Spinal cord (tissue), 10 donors: ENCODE data around the gene ABCC3. TPM values are rescaled to one million over a fixed set of nuclear protein-coding genes. Genes with fewer than 3 reads are reported as not detected.
"Not testable (repeated sequence)": the region's sequence is repeated elsewhere in the genome, so short reads cannot be mapped to it uniquely, and the experiment has no call there.

Experiments used
- DNase-seq, 6 donors: peaks; one replicate each; pipeline versions ENCODE4 v3.0.0 to v3.0.0-alpha.2; 2013 to 2015; ENCODE audit warnings: low spot score in 6 of 6, low read depth in 4 of 6
- H3K27ac ChIP-seq: one replicate; pipeline ENCODE4 v1.5.1; 2013; ENCODE audit warnings: low read depth, low read length, control low read depth
- H3K27me3 ChIP-seq: one replicate; pipeline ENCODE4 v1.6.1; 2013; ENCODE audit warnings: low read length; ENCODE audit not compliant: control insufficient read depth, insufficient read depth
- H3K36me3 ChIP-seq: one replicate; pipeline ENCODE4 v1.6.1; 2013; ENCODE audit warnings: low read length; ENCODE audit not compliant: control insufficient read depth, insufficient read depth
- H3K4me1 ChIP-seq: one replicate; pipeline ENCODE4 v1.6.1; 2013; ENCODE audit warnings: low read length; ENCODE audit not compliant: control insufficient read depth, insufficient read depth
- H3K4me3 ChIP-seq: one replicate; pipeline ENCODE4 v1.5.1; 2013; ENCODE audit warnings: low read depth, low read length, control low read depth
- H3K9me3 ChIP-seq: one replicate; pipeline ENCODE4 v1.6.1; 2013; ENCODE audit warnings: low read length; ENCODE audit not compliant: control insufficient read depth, insufficient read depth
- WGBS: methylation state at CpG from one replicate; pipeline ENCODE4 v1.1.5; 2013; ENCODE audit warnings: missing lambda C conversion rate; ENCODE audit not compliant: insufficient coverage; 5-methylcytosine and 5-hydroxymethylcytosine counted together
- polyA plus RNA-seq, 2 donors: library from polyadenylated mRNA; unstranded; fragments of 120-200 nt; gene quantifications; one replicate each; pipeline ENCODE4 v1.2.1, GENCODE V29; 2013; ENCODE audit not compliant: insufficient read length in 2 of 2
- total RNA-seq, 2 donors: library from RNA; depleted of rRNA in 1 of 2; stranded (reverse); fragments of 120-200 nt in 1 of 2; fragments of >200 nt in 1 of 2; gene quantifications; one replicate each; pipeline versions ENCODE4 v1.2.3 to v1.2.4, GENCODE V29; 2013 to 2014
- donor health status: healthy.

Gene ABCC3
- total and polyA plus RNA-seq, 4 donors, result 0.17 to 1.2 (median 0.61) TPM

DNA sequence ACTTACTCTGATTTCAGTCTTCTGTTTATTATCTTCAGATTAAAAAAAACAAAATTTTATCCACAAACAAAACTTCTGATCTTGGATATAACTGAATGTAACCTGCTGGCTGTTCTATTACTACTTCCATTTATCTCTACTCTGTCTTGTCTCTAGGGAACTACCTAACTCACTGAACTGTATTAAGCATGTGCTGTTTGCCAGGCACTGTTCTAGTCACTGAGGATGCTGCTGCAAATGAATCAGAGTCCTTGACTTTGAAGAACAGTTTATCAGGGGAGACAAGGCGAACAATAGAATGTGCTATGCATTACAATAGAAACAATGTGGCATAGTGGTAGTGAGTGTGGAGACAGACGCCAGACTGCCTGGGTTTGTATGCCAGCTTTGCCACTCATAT is 75.3 kb downstream of the ABCC3 start:
- no peak for DNase-seq
- H3K27ac ChIP-seq, result no peak overlapping the region
- peaks cover 20% of the 10 kb centered on the region for H3K4me1 ChIP-seq
- 89% methylated on average over 1 of the region's 2 CpGs for WGBS
- no peaks in the 10 kb centered on the region for H3K27me3 ChIP-seq
- H3K36me3 ChIP-seq, result no peaks in the 10 kb centered on the region
- no peaks in the 10 kb centered on the region for H3K9me3 ChIP-seq
- H3K4me3 ChIP-seq, result no peak overlapping the region

DNA sequence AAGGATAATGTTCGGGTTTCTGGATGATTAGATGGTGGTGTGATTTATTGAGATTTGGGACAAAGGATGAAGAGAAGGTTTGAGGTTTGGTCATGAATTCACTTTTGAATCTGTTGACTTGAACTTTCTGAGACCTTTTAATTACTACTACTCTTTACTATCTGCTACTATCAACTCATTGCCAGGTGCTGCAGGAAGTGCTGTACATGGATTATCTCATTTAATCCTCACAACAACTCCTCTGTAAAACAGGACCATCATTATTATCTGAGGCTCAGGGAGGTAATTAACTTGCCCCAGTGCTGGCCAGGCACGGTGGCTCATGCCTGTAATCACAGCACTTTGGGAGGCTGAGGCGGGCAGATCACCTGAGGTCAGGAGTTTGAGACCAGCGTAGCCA is 76.0 kb downstream of the ABCC3 start:
- Histone ChIP-seq H3K9me3 (no peaks in the 10 kb centered on the region), H3K4me1 (peaks cover 20% of the 10 kb centered on the region), H3K36me3 (no peaks in the 10 kb centered on the region), H3K27ac (no peak overlapping the region), H3K27me3 (no peaks in the 10 kb centered on the region), H3K4me3 (no peak overlapping the region)
- 88% methylated on average over 3 of the region's 4 CpGs for WGBS
- no peak for DNase-seq

DNA sequence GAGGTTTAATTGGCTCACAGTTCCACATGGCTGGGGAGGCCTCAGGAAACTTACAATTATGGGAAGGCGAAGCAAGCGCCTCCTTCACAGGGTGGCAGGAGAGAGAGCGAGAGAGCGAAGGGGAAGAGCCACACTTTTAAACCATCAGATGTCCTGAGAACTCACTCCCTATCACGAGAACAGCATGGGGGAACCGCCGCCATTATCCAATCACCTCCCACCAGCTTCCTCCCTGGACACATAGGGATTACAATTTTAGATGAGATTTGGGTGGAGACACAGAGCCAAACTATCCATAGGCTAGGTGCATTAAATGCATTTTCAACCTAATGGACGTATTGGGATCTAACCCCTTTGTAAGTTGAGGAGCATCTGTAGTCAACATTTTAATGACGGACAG is 78.0 kb downstream of the ABCC3 start:
- H3K27ac ChIP-seq, result no peak overlapping the region
- peaks cover 8% of the 10 kb centered on the region for H3K4me1 ChIP-seq
- H3K4me3 ChIP-seq, result no peak overlapping the region
- H3K9me3 ChIP-seq, result no peaks in the 10 kb centered on the region
- DNase-seq, result no peak
- no peaks in the 10 kb centered on the region for H3K27me3 ChIP-seq
- H3K36me3 ChIP-seq, result no peaks in the 10 kb centered on the region
- WGBS, result 97% methylated on average over 6 of the region's 9 CpGs

DNA sequence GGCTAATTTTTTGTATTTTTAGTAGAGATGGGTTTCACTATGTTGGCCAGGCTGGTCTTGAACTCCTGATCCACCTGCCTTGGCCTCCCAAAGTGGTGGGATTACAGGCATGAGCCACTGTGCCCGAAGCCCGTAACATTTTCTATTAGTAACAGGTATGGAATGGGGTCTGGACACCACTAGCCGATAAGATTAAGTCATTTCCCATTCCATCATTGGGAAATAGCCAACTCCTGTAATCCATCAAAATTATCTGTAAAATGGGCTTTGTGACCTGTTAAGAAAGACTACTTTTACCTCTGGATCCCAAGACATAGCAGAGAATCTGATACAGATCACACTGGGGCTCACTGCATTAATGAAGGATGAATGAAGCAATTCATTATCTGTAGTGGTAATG is 80.8 kb downstream of the ABCC3 start:
- Histone ChIP-seq H3K4me1 (peaks cover 5% of the 10 kb centered on the region), H3K9me3 (no peaks in the 10 kb centered on the region), H3K4me3 (no peak overlapping the region), H3K27ac (no peak overlapping the region), H3K27me3 (no peaks in the 10 kb centered on the region), H3K36me3 (no peaks in the 10 kb centered on the region)
- DNase-seq, result no peak
- no CpG with 5 or more reads among the region's 3 CpGs for WGBS

DNA sequence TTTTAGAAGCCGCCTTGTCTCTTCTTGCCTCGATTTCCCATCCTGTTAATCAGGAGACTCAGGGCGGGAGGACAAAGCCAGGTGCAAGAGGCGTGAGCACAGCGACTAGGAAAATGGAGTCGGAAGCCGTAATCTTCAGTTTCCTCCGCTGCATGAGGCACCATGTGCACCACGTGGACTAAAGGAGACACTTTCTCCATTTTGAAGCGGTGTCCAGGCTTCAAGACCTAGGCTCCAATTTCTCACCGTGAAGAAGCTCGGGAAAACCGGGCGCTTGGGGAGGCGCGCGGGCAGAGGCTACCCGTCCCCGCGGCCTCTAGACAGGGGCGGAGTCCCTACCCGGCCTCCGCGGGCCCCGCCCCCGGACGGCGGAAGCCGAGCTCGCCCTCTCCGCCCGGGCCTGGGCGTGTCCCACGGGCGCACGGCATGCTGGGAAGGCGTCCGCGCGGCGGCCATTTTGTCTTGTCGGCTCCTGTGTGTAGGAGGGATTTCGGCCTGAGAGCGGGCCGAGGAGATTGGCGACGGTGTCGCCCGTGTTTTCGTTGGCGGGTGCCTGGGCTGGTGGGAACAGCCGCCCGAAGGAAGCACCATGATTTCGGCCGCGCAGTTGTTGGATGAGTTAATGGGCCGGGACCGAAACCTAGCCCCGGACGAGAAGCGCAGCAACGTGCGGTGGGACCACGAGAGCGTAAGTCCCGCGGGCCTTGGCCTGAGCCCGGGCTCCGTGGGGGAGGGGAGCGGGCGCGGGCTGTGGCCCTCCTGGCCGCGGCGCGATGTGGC is 84.7 kb downstream of the ABCC3 start, which contains the start of gene LUC7L3:
Gene LUC7L3 (plus strand): TSS at position 460 of the 780 bp plus-strand sequence. CDS start 130 bp downstream, at position 590.
- H3K9me3 ChIP-seq, result no peaks in the 10 kb centered on the region
- H3K4me3 ChIP-seq, result peak within 1 kb of the TSS; percentile 89
- 1% methylated on average over 76 of the region's 76 CpGs for WGBS
- H3K27ac ChIP-seq, result peak within 1 kb of the TSS; percentile 99
- peaks cover 3% of the 10 kb centered on the region for H3K36me3 ChIP-seq
- peaks cover 20% of the 10 kb centered on the region for H3K4me1 ChIP-seq
- peak; percentile 87 to 98 (median 92) for DNase-seq
- no peaks in the 10 kb centered on the region for H3K27me3 ChIP-seq

DNA sequence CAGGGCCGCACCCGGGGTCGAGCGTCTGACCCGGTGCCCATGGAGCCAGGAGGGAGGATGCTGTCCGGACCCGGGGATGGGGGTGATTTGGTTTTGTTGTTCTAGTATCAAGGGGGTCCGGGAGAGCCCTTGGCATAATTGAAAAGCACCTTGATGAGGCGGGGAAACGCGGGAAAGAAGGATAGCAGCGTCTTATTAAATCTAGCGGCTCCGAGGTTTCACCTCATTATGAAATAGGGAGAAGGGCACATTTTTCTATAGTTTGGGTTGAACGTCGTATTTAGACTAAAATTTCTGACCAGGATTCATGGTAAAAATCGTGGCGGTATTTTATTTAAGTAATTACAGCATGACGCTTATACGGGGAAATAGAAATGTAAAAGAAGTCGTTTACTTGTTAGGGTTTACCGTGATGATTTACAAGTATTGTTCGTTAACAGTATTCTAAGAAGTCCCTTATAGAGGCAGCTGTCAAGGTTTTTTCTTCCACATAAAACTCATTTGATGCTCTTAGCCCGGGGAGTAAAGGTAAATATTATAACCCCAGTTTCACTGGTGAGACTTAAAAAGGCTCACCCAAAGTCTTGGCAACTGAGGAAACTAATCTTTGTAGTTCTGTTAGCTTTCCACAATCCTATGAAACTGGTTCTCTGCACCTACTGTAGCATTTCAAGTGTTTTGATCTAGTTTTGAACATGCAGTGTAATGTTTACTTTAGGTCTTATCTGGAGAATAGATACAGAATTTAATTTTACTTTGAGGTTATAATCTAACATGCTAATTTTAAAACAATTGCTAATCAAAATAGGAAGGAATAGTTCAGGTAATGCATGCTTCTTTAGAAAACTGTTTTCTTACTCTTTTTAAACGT is 85.5 kb downstream of the ABCC3 start:
- Histone ChIP-seq H3K27me3 (no peaks in the 10 kb centered on the region), H3K36me3 (peaks cover 9% of the 10 kb centered on the region), H3K4me3 (peak overlapping the region; percentile 89), H3K4me1 (peaks cover 20% of the 10 kb centered on the region), H3K9me3 (no peaks in the 10 kb centered on the region), H3K27ac (peak overlapping the region; percentile 99)
- WGBS, result 0% methylated on average over 19 of the region's 25 CpGs
- peak in 2 of 6 donors; percentile 11 to 17 for DNase-seq

DNA sequence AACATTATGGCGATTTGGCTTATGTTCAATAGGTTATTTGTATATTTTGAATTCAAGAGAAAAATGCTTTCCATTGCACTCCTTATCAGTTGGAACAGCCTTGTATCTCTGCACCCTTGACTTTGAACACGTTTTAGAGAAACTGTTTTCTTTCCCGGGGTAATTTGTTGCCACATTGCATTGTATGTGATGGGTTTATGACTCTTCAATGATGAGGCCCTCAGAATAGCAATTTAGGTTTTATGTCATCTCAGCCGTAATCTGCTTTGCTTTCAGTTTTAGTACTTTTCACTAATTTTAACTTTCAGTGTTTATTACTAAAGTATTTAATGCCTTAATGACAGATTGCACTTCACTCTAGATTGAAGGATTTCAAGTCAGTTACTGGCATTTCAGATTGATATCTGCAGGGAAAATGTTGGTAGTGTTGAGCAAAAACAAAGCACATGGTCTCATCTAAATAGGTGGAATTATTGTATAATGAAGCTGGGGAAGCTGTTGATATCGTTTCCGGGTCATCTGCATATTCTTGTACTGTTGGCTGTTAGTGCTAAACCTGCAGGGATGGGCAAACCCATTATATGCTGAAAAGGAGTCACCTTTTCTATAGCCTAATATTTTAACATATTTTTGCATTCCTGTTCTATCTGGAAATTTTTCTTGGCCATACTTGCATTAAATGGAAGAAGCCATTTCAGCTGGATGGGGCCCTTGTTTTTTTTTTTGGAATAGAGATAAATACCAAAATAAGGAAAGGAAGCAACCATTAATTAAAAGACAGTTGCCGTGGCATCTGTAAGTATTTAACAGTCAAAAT is 86.7 kb downstream of the ABCC3 start:
- H3K27me3 ChIP-seq, result no peaks in the 10 kb centered on the region
- peaks cover 9% of the 10 kb centered on the region for H3K36me3 ChIP-seq
- H3K9me3 ChIP-seq, result no peaks in the 10 kb centered on the region
- peak overlapping the region; percentile 15 for H3K27ac ChIP-seq
- DNase-seq, result peak in 1 of 6 donors; percentile 43
- peaks cover 24% of the 10 kb centered on the region for H3K4me1 ChIP-seq
- no CpG with 5 or more reads among the region's 7 CpGs for WGBS
- peak overlapping the region; percentile 89 for H3K4me3 ChIP-seq

DNA sequence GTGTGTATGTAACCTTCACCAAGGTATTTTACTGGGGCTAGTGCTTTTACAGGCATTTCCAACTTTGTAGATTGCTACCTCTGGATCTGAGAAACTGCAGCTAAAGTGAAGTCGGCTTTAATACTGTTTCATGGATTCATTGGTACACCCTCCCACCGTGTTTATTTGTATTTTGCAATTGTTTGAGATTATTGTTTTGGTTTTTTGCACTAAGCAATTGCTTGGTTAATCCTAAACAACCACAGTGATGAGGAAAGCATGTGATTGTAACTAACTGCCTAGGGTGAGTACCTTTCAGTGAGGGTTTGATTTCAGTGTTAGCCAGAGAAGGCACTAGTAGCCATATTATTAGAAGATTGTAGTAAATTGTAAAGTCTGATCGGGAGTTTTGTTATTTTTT is 88.1 kb downstream of the ABCC3 start:
- Histone ChIP-seq H3K4me1 (peaks cover 24% of the 10 kb centered on the region), H3K4me3 (no peak overlapping the region), H3K27me3 (no peaks in the 10 kb centered on the region), H3K27ac (no peak overlapping the region), H3K36me3 (peaks cover 9% of the 10 kb centered on the region), H3K9me3 (no peaks in the 10 kb centered on the region)
- no CpG with 5 or more reads among the region's 3 CpGs for WGBS
- no peak for DNase-seq

DNA sequence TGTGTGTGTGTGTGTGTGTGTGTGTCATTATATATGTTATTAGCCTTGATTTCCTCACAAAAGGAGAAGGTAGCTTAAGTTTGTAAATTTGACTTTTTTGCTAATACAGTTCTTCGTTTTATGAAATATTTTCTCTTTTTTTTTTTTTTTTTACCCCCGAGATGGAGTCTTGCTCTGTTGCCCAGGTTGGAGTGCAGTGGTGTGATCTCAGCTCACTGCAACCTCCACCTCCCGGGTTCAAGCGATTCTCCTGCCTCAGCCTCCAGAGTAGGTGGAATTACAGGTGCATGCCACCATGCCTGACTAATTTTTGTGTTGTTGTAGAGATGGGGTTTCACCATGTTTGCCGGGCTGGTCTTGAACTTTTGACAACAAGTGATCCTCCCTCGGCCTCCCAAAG is 89.9 kb downstream of the ABCC3 start:
- H3K36me3 ChIP-seq, H3K27ac ChIP-seq, H3K9me3 ChIP-seq, DNase-seq, H3K4me3 ChIP-seq, H3K27me3 ChIP-seq: not testable (repeated sequence)
- no CpG with 5 or more reads among the region's 6 CpGs for WGBS
- H3K4me1 ChIP-seq, result peaks cover 19% of the 10 kb centered on the region
